ENCODE measurements around the gene CYP27B1.

- TF ChIP-seq CTCF (IDR thresholded peaks at IDR 0.05; ENCODE audit: extremely low read depth in 1 of 2, insufficient read depth in 1 of 2, low read depth in 1 of 2, low read length in 2 of 2) (no peak), POLR2A (IDR thresholded peaks at IDR 0.05; ENCODE audit: low read depth, low read length) (no peak), EZH2 (IDR thresholded peaks at IDR 0.05; ENCODE audit: borderline replicate concordance, low read depth, low read length, severe bottlenecking) (no peak), POLR2AphosphoS5 (IDR thresholded peaks at IDR 0.05; ENCODE audit: insufficient read depth, low read depth, low read length) (no peak)
Measured at GRCh38 chr12:57781801-57782200, 14.9 kb upstream of the CYP27B1 start.

Measured in endothelial cell of umbilical vein (primary cell).